HUES64 (cell line): ENCODE measurements around the gene IER3.
A peak's percentile ranks its signal among the peaks of the same experiment; 100 is the strongest.
"Not testable (repeated sequence)": the region's sequence is repeated elsewhere in the genome, so short reads cannot be mapped to it uniquely, and the experiment has no call there.

Experiments used
- H3K27ac ChIP-seq: 2 replicates; pipeline ENCODE4 v1.7.0; 2013; ENCODE audit warnings: low read depth, low read length, inconsistent platforms
- H3K27me3 ChIP-seq: 2 replicates; pipeline ENCODE4 v1.6.1; 2013; ENCODE audit warnings: mild to moderate bottlenecking, low read length; ENCODE audit not compliant: insufficient read depth
- H3K36me3 ChIP-seq: 2 replicates; pipeline ENCODE4 v1.6.1; 2013; ENCODE audit warnings: mild to moderate bottlenecking, low read length; ENCODE audit not compliant: insufficient read depth
- H3K4me1 ChIP-seq: 2 replicates; pipeline ENCODE4 v1.6.1; 2013; ENCODE audit warnings: mild to moderate bottlenecking, low read length, moderate library complexity; ENCODE audit not compliant: insufficient read depth
- H3K4me3 ChIP-seq: 2 replicates; pipeline ENCODE4 v1.5.1; 2013; ENCODE audit warnings: mild to moderate bottlenecking, low read length, moderate library complexity
- H3K9ac ChIP-seq: 2 replicates; pipeline ENCODE4 v1.6.1; 2013; ENCODE audit warnings: mild to moderate bottlenecking, low read depth, low read length
- H3K9me3 ChIP-seq: 2 replicates; pipeline ENCODE4 v1.6.1; 2013; ENCODE audit warnings: low read depth, low read length; ENCODE audit not compliant: insufficient read depth
- WGBS: fragments of 150-250, 120-280 bp; methylation state at CpG from one replicate; pipeline ENCODE4 v1.1.7; 2013; ENCODE audit warnings: missing lambda C conversion rate; 5-methylcytosine and 5-hydroxymethylcytosine counted together

IER3 gene

GRCh38 chr6:30727920-30728553 is 16.3 kb downstream of the IER3 start:
- Histone ChIP-seq H3K9me3 (no peaks in the 10 kb centered on the region), H3K4me1 (peaks cover under 1% of the 10 kb centered on the region; the same call in 1 of the 2 replicates), H3K27me3 (no peaks in the 10 kb centered on the region), H3K36me3 (peaks cover 78% of the 10 kb centered on the region), H3K4me3 (no peak overlapping the region), H3K9ac (no peak overlapping the region), H3K27ac (no peak overlapping the region)
- 87% methylated on average over 7 of the region's 7 CpGs for WGBS

DNA sequence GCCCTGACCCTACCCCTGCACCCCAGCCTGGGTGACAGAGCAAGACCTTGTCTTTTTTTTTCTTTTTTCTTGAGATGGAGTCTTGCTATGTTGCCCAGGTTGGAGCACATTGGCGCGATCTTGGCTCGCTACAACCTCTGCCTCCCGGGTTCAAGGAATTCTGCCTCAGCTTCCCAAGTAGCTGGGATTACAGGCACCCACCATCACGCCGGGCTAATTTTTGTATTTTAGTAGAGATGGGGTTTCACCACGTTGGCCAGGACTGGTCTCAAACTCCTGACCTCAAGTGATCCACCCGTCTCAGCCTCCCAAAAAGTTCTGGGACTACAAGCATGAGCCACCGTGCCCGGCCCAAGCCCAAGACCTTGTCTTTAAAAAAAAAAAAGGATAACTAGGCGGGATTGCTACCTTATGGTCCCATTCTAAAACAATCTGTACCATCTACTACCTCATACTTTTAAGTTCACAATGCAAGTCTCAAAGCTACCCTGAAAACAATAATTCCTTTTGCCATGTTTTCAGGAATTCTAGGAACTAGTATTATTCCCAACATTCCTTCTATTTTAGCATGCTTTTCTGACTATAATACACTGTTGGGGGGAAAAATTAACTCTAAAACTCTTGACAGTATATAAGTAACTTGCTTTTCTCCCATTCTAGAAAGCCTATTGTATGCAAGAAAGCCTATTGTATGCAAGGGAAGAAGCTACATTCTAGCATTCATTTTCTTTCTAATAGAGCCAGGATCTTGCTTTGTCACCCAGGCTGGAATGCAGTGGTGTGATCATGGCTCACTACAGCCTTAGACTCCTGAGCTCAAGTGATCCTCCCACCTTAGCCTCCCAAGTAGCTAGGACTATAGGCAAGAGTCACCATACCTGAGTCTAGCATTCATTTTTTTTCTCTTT is 17.6 kb downstream of the IER3 start:
- 91% methylated on average over 11 of the region's 11 CpGs for WGBS
- Histone ChIP-seq H3K4me3 (no peak overlapping the region), H3K36me3 (peaks cover 81% of the 10 kb centered on the region), H3K9ac (no peak overlapping the region), H3K27me3 (no peaks in the 10 kb centered on the region), H3K4me1 (peaks cover 4% of the 10 kb centered on the region; the same call in 1 of the 2 replicates), H3K27ac (no peak overlapping the region), H3K9me3 (no peaks in the 10 kb centered on the region)

GRCh38 chr6:30725713-30726505 is 18.4 kb downstream of the IER3 start:
- WGBS: 79% methylated on average over 3 of the region's 3 CpGs
- Histone ChIP-seq H3K4me3 (no peak overlapping the region), H3K27ac (peak overlapping the region; percentile 60), H3K4me1 (peaks cover 4% of the 10 kb centered on the region; the same call in 1 of the 2 replicates), H3K9ac (no peak overlapping the region), H3K27me3 (no peaks in the 10 kb centered on the region), H3K9me3 (no peaks in the 10 kb centered on the region), H3K36me3 (peaks cover 80% of the 10 kb centered on the region)

GRCh38 chr6:30724906-30725667 is 19.3 kb downstream of the IER3 start:
- Histone ChIP-seq H3K9me3 (no peaks in the 10 kb centered on the region), H3K27me3 (no peaks in the 10 kb centered on the region), H3K9ac (no peak overlapping the region), H3K4me3 (no peak overlapping the region), H3K36me3 (peaks cover 74% of the 10 kb centered on the region), H3K27ac (no peak overlapping the region; the same call in 1 of the 2 replicates), H3K4me1 (peaks cover 4% of the 10 kb centered on the region; the same call in 1 of the 2 replicates)
- WGBS: 73% methylated on average over 5 of the region's 6 CpGs

DNA sequence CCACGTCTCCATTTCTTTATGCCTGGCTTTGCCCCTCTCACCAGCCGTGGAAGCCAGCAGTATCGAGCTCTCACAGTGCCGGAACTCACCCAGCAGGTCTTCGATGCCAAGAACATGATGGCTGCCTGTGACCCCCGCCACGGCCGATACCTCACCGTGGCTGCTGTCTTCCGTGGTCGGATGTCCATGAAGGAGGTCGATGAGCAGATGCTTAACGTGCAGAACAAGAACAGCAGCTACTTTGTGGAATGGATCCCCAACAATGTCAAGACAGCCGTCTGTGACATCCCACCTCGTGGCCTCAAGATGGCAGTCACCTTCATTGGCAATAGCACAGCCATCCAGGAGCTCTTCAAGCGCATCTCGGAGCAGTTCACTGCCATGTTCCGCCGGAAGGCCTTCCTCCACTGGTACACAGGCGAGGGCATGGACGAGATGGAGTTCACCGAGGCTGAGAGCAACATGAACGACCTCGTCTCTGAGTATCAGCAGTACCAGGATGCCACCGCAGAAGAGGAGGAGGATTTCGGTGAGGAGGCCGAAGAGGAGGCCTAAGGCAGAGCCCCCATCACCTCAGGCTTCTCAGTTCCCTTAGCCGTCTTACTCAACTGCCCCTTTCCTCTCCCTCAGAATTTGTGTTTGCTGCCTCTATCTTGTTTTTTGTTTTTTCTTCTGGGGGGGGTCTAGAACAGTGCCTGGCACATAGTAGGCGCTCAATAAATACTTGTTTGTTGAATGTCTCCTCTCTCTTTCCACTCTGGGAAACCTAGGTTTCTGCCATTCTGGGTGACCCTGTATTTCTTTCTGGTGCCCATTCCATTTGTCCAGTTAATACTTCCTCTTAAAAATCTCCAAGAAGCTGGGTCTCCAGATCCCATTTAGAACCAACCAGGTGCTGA is 20.3 kb downstream of the IER3 start:
- not testable (repeated sequence) for H3K4me3 ChIP-seq
- H3K36me3 ChIP-seq: peaks cover 64% of the 10 kb centered on the region

GRCh38 chr6:30723159-30723842 is 21.0 kb downstream of the IER3 start:
- H3K4me1 ChIP-seq, H3K27me3 ChIP-seq, H3K9ac ChIP-seq, H3K9me3 ChIP-seq: not testable (repeated sequence)
- peaks cover 59% of the 10 kb centered on the region for H3K36me3 ChIP-seq
- H3K4me3 ChIP-seq: peak overlapping the region; percentile 98; the same call in 1 of the 2 replicates
- peak overlapping the region; percentile 53; the same call in 1 of the 2 replicates for H3K27ac ChIP-seq
- WGBS: 94% methylated on average over 16 of the region's 16 CpGs

More for the DNA sequence above, 20.3 kb downstream of the IER3 start:
- H3K27me3 ChIP-seq, H3K4me1 ChIP-seq, H3K9ac ChIP-seq, H3K9me3 ChIP-seq: not testable (repeated sequence)
- WGBS: 94% methylated on average over 29 of the region's 29 CpGs
- peak overlapping the region; percentile 10; the same call in 1 of the 2 replicates for H3K27ac ChIP-seq

GRCh38 chr6:30722280-30723112 is 21.9 kb downstream of the IER3 start:
- 25% methylated on average over 27 of the region's 27 CpGs for WGBS
- Histone ChIP-seq H3K36me3 (peaks cover 52% of the 10 kb centered on the region), H3K9me3 (no peaks in the 10 kb centered on the region), H3K27me3 (no peaks in the 10 kb centered on the region), H3K4me3 (peak overlapping the region; percentile 98), H3K9ac (peak overlapping the region; percentile 100), H3K4me1 (peaks cover 8% of the 10 kb centered on the region; the same call in 1 of the 2 replicates), H3K27ac (peak overlapping the region; percentile 53; the same call in 1 of the 2 replicates)

DNA sequence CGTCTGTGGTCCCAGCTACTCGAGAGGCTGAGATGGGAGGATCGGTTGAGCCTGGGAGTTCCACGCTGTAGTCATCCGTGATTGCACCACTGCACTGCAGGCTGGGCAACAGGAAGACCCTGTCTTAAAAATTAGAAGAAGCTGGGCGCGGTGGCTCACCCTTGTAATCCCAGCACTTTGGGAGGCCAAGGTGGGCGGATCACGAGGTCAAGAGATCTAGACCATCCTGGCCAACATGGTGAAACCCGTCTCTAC is 22.4 kb downstream of the IER3 start:
- not testable (repeated sequence) for H3K4me1 ChIP-seq, H3K9me3 ChIP-seq, H3K27me3 ChIP-seq
- peak overlapping the region; percentile 98 for H3K4me3 ChIP-seq
- peak overlapping the region; percentile 99 for H3K27ac ChIP-seq
- H3K36me3 ChIP-seq: peaks cover 48% of the 10 kb centered on the region
- H3K9ac ChIP-seq: peak overlapping the region; percentile 100
- WGBS: 3% methylated on average over 10 of the region's 10 CpGs
